Measurements from ENCODE around the gene IPO11.
"Not testable (repeated sequence)": the region's sequence is repeated elsewhere in the genome, so short reads cannot be mapped to it uniquely, and the experiment has no call there.

Gene IPO11

GRCh38 chr5:62652225-62652624 is 239.7 kb downstream of the IPO11 start:
- no peak for DNase-seq

- no peak for DNase-seq
Measured at GRCh38 chr5:62653001-62653863, 240.7 kb downstream of the IPO11 start.

GRCh38 chr5:62653864-62654575 is 241.5 kb downstream of the IPO11 start:
- DNase-seq: no peak

- DNase-seq: not testable (repeated sequence)
Measured at GRCh38 chr5:62657772-62658171, 245.2 kb downstream of the IPO11 start.

GRCh38 chr5:62661126-62661525 is 248.6 kb downstream of the IPO11 start:
- DNase-seq: no peak

- DNase-seq: no peak
Measured at GRCh38 chr5:62662521-62662920, 250.0 kb downstream of the IPO11 start.

GRCh38 chr5:62671479-62671878 is 258.9 kb downstream of the IPO11 start:
- no peak for DNase-seq

- DNase-seq: not testable (repeated sequence)
Measured at GRCh38 chr5:62676596-62676995, 264.0 kb downstream of the IPO11 start.

Data from NCI-H510A (cell line).